Neuronal stem cell (in vitro differentiated cells): ENCODE data around the gene SIK3.

ENCODE experiments used
- DNase-seq: peaks from one replicate; pipeline ENCODE4 v3.0.0-alpha.2; 2013; ENCODE audit warnings: low spot score
- H2AFZ ChIP-seq: one replicate; pipeline ENCODE4 v1.6.1; 2013; ENCODE audit warnings: mild to moderate bottlenecking, low read length, inconsistent platforms
- H2AK5ac ChIP-seq: 2 replicates; pipeline ENCODE4 v1.6.1; 2013; ENCODE audit warnings: low read depth, mild to moderate bottlenecking, inconsistent platforms, low read length, moderate library complexity, mixed read lengths
- H2BK120ac ChIP-seq: 2 replicates; pipeline ENCODE4 v1.6.1; 2013; ENCODE audit warnings: low read depth, mild to moderate bottlenecking, inconsistent platforms, low read length, moderate library complexity, mixed read lengths
- H2BK12ac ChIP-seq: one replicate; pipeline ENCODE4 v1.6.1; 2013; ENCODE audit warnings: low read length, inconsistent platforms
- H2BK15ac ChIP-seq: 2 replicates; pipeline ENCODE4 v1.6.1; 2013; ENCODE audit warnings: mild to moderate bottlenecking, low read length, inconsistent platforms, mixed read lengths
- H2BK5ac ChIP-seq: one replicate; pipeline ENCODE4 v1.6.1; 2013; ENCODE audit warnings: inconsistent platforms, mild to moderate bottlenecking, low read length, moderate library complexity
- H3K14ac ChIP-seq: one replicate; pipeline ENCODE4 v1.6.1; 2013; ENCODE audit warnings: low read length, inconsistent platforms
- H3K18ac ChIP-seq: 2 replicates; pipeline ENCODE4 v1.6.1; 2013; ENCODE audit warnings: low read length, inconsistent platforms
- H3K23ac ChIP-seq: 2 replicates; pipeline ENCODE4 v1.6.1; 2013; ENCODE audit warnings: low read depth, mild to moderate bottlenecking, mixed read lengths, low read length, inconsistent platforms; ENCODE audit not compliant: poor library complexity
- H3K27ac ChIP-seq: replicated peaks from 3 replicates; pipeline ENCODE4 v1.5.1; 2013; ENCODE audit warnings: low read length, inconsistent platforms
- H3K27me3 ChIP-seq, 3 experiments: 2 replicates each; pipeline ENCODE4 v1.6.1; 2013; ENCODE audit warnings: low read length in 3 of 3, mild to moderate bottlenecking in 2 of 3, inconsistent platforms in 1 of 3, low read depth in 1 of 3, mixed read lengths in 1 of 3, moderate library complexity in 1 of 3; ENCODE audit not compliant: control insufficient read depth in 3 of 3, insufficient read depth in 3 of 3
- H3K36me3 ChIP-seq, 2 donors: replicated peaks in 1 of 2; 2 replicates each; pipeline ENCODE4 v1.6.1; 2013; ENCODE audit warnings: low read length in 2 of 2; ENCODE audit not compliant: control insufficient read depth in 2 of 2, insufficient read depth in 2 of 2
- H3K4ac ChIP-seq: 2 replicates; pipeline ENCODE4 v1.6.1; 2013; ENCODE audit warnings: inconsistent platforms, mild to moderate bottlenecking, low read length, moderate library complexity
- H3K4me1 ChIP-seq, 2 donors: 1 replicate in 1 of 2; 2 replicates in 1 of 2; pipeline ENCODE4 v1.6.1; 2013; ENCODE audit warnings: low read length in 2 of 2, low read depth in 1 of 2; ENCODE audit not compliant: control insufficient read depth in 2 of 2, insufficient read depth in 1 of 2
- H3K4me2 ChIP-seq: one replicate; pipeline ENCODE4 v1.6.1; 2013; ENCODE audit warnings: mild to moderate bottlenecking, low read length, inconsistent platforms; ENCODE audit not compliant: insufficient read depth, poor library complexity, severe bottlenecking
- H3K4me3 ChIP-seq, 2 donors: 2 replicates each; pipeline ENCODE4 v1.5.1; 2013; ENCODE audit warnings: low read length in 2 of 2, mild to moderate bottlenecking in 2 of 2, inconsistent platforms in 1 of 2, moderate library complexity in 1 of 2
- H3K79me1 ChIP-seq: one replicate; pipeline ENCODE4 v1.6.1; 2013; ENCODE audit warnings: low read depth, mild to moderate bottlenecking, inconsistent platforms, low read length, moderate library complexity
- H3K9ac ChIP-seq: one replicate; pipeline ENCODE4 v1.6.1; 2013; ENCODE audit warnings: mild to moderate bottlenecking, low read depth, low read length, inconsistent platforms; ENCODE audit not compliant: poor library complexity
- H3K9me3 ChIP-seq, 2 donors: replicated peaks in 1 of 2; 2 replicates each; pipeline versions ENCODE3 to v1.6.1; 2013; ENCODE audit warnings: low read length in 2 of 2, mild to moderate bottlenecking in 2 of 2, inconsistent platforms in 1 of 2, low read depth in 1 of 2, mixed read lengths in 1 of 2, moderate library complexity in 1 of 2; ENCODE audit not compliant: control insufficient read depth in 2 of 2, insufficient read depth in 1 of 2
- H4K8ac ChIP-seq: one replicate; pipeline ENCODE4 v1.6.1; 2013; ENCODE audit warnings: low read depth, mild to moderate bottlenecking, inconsistent platforms, low read length, moderate library complexity
- H4K91ac ChIP-seq: one replicate; pipeline ENCODE4 v1.6.1; 2013; ENCODE audit warnings: low read length, low read depth, mild to moderate bottlenecking, inconsistent platforms; ENCODE audit not compliant: poor library complexity
- WGBS, 2 donors: extraction: QIAGEN DNeasy Blood & Tissue Kit; methylation state at CpG; one replicate each; pipeline ENCODE4 v1.1.7; 2013; ENCODE audit warnings: missing lambda C conversion rate in 2 of 2, mixed read lengths in 1 of 2; ENCODE audit not compliant: insufficient read length in 2 of 2, insufficient replicate concordance in 1 of 2; ENCODE audit errors: extremely low coverage in 2 of 2; 5-methylcytosine and 5-hydroxymethylcytosine counted together

The SIK3 gene

DNA sequence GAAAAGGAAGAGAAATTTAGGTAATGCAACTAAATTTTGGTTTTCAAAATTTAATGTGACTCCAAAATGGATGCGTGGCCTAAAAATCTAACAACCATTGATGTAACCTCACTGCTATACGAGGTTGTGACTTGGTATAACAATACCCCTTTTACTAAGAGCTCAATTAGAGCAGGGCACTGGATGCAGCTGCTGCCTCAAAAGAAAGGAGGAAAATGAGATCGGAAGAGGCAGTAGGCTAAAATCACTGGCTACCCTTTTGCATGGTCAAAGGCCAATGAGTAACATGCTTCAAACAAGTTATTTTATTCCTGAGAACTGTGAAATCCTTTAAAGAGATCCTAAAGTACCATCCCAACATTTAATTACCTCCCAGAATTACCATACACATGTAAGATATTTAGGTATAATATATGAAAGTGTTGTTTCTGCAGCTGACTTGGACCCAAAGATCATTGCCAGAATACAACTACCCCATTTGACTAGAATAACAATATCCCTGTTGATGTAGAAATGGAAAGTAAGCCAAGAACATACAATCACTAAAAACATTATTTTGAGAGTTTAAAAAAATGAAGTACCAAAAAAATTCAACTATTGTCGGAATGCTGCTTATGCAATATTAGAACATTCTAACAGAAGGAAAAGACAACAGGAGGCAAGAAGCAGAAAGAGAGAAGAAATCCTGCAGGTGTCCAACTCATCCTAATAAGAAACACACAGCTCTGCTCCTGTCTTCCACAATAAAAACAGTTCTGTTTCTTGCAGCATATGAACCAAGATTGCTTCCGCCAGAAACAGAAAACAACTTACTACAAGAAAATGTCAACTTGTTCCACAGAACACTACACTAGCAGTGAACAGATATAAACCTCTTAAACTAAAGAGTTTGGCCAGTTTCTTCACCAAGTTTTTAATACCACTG lies 15.0 kb downstream of the SIK3 start:
- Histone ChIP-seq H3K4me2 (no peak overlapping the region), H2AFZ (no peak overlapping the region), H3K27me3 (no peaks in the 10 kb centered on the region), H4K91ac (no peak overlapping the region), H2AK5ac (no peak overlapping the region), H3K4ac (no peak overlapping the region), H3K4me1 (peaks cover 3 to 6% of the 10 kb centered on the region in 2 donors), H2BK15ac (no peak overlapping the region), H3K27ac (peak overlapping the region; percentile 32), H3K14ac (no peak overlapping the region), H3K18ac (no peak overlapping the region), H4K8ac (no peak overlapping the region), H3K4me3 (no peak overlapping the region), H2BK12ac (no peak overlapping the region), H3K9ac (no peak overlapping the region), H2BK120ac (no peak overlapping the region), H3K36me3 (no peaks in the 10 kb centered on the region), H3K23ac (no peak overlapping the region), H2BK5ac (no peak overlapping the region), H3K9me3 (no peaks in the 10 kb centered on the region), H3K79me1 (peaks cover 2% of the 10 kb centered on the region)
- WGBS, 2 donors: no CpG with 5 or more reads among the region's 5 CpGs
- no peak for DNase-seq

DNA sequence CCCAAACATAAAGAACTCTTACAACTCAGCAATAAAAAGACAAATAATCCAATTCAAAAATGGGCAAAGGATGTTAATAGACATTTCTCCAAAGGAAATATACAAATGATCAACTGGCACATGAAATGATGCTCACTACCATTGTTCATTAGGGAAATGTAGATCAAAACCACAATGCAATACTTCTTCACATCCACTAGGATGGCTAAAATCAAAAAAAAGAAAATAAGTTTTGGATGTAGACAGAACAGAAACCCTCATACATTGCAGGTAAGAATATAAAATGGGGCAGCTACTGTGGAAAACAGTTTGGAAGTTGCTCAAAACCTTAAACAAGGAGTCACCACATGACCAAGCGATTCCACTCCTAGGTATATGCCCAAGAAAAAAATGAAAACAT lies 16.3 kb downstream of the SIK3 start:
- no peak overlapping the region for H2BK15ac ChIP-seq
- no peak overlapping the region for H3K4ac ChIP-seq
- H3K4me1 ChIP-seq: peaks cover 8 to 12% of the 10 kb centered on the region in 2 donors
- H3K36me3 ChIP-seq: no peaks in the 10 kb centered on the region
- no peak overlapping the region for H2BK120ac ChIP-seq
- no CpG with 5 or more reads among the region's 1 CpG for WGBS, 2 donors
- no peak for DNase-seq
- H3K4me2 ChIP-seq: no peak overlapping the region
- H2BK12ac ChIP-seq: no peak overlapping the region
- H2BK5ac ChIP-seq: no peak overlapping the region
- H4K8ac ChIP-seq: no peak overlapping the region
- no peak overlapping the region for H3K4me3 ChIP-seq
- H4K91ac ChIP-seq: no peak overlapping the region
- H3K79me1 ChIP-seq: no peaks in the 10 kb centered on the region
- H3K23ac ChIP-seq: no peak overlapping the region
- H3K18ac ChIP-seq: no peak overlapping the region
- no peak overlapping the region for H3K14ac ChIP-seq
- no peak overlapping the region for H2AK5ac ChIP-seq
- no peak overlapping the region for H3K27ac ChIP-seq
- H3K9me3 ChIP-seq: no peaks in the 10 kb centered on the region
- no peak overlapping the region for H3K9ac ChIP-seq
- H2AFZ ChIP-seq: no peak overlapping the region
- H3K27me3 ChIP-seq: no peaks in the 10 kb centered on the region

DNA sequence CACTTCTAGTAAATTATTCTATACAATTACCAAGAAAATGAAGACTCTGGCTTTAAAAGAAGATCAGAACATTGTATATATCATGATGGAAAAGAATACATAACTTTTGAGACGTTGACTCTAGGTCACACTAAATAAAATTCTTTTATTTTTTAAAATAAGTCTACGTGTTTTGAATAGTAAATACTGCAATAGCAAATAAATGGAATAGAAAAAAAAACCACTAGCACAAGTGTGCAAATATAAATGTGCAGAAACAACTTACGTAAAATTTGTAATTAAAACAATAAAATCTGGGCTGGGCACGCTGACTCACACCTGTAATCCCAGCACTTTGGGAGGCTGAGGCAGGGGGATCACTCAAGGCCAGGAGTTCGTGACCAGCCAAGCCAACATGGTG lies 17.9 kb downstream of the SIK3 start:
- Histone ChIP-seq H3K27ac (no peak overlapping the region), H3K36me3 (no peaks in the 10 kb centered on the region), H3K18ac (no peak overlapping the region), H2BK120ac (no peak overlapping the region), H3K4me3 (no peak overlapping the region), H3K4me2 (no peak overlapping the region), H4K8ac (no peak overlapping the region), H3K4ac (no peak overlapping the region), H3K9ac (no peak overlapping the region), H3K27me3 (no peaks in the 10 kb centered on the region), H3K79me1 (no peaks in the 10 kb centered on the region), H2AFZ (no peak overlapping the region), H3K4me1 (peaks cover 10 to 13% of the 10 kb centered on the region in 2 donors), H2BK12ac (no peak overlapping the region), H2AK5ac (no peak overlapping the region), H3K14ac (no peak overlapping the region), H2BK5ac (no peak overlapping the region), H3K23ac (no peak overlapping the region), H3K9me3 (no peaks in the 10 kb centered on the region), H4K91ac (no peak overlapping the region), H2BK15ac (no peak overlapping the region)
- no CpG with 5 or more reads among the region's 5 CpGs for WGBS, 2 donors
- DNase-seq: no peak

DNA sequence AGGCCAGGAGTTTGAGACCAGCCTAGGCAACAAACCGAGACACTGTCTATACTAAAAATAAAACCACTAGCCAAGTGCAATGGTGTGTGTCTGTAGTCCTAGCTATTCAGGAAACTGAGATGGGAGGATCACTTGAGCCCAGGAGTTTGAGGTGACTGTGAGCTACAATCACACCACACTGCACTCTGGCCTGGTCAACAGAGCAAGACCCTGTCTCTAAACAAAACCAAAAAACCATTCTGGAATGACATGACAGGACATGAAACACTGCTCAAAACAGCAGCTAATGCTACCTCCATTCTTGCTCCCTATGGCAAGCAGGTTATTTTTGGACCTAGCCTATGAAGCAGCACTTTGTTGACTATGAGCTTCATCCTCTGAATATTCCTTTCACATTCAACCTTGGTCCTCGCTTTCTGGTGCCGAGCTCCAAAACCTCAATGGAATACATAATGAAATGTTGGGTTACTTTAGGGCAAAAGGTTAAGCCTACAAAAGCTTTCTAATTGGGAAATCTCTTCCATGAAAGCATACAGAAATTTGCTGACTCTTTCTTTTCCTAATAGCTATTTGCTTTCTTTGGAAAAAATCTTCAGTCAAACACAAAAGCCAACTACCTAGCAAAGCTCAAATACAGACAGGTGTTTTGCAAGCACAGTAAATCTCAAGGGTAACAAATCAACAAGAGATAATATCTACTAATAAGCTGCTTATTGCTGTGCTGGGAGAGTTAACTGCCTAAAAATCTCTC lies 21.1 kb downstream of the SIK3 start:
- Histone ChIP-seq H2BK120ac (no peak overlapping the region), H3K4ac (no peak overlapping the region), H2BK15ac (no peak overlapping the region), H3K4me2 (no peak overlapping the region), H3K27ac (no peak overlapping the region), H3K4me1 (peaks cover 8 to 13% of the 10 kb centered on the region in 2 donors), H3K36me3 (no peaks in the 10 kb centered on the region), H3K9me3 (no peaks in the 10 kb centered on the region), H3K14ac (no peak overlapping the region), H2BK5ac (no peak overlapping the region), H3K27me3 (no peaks in the 10 kb centered on the region), H3K23ac (no peak overlapping the region), H4K8ac (no peak overlapping the region), H2BK12ac (no peak overlapping the region), H3K4me3 (no peak overlapping the region), H4K91ac (no peak overlapping the region), H3K79me1 (no peaks in the 10 kb centered on the region), H2AFZ (no peak overlapping the region), H3K9ac (no peak overlapping the region), H2AK5ac (no peak overlapping the region), H3K18ac (no peak overlapping the region)
- no CpG with 5 or more reads among the region's 3 CpGs for WGBS, 2 donors
- no peak for DNase-seq
